ENCODE results near the gene SYTL5.

The SYTL5 gene

DNA sequence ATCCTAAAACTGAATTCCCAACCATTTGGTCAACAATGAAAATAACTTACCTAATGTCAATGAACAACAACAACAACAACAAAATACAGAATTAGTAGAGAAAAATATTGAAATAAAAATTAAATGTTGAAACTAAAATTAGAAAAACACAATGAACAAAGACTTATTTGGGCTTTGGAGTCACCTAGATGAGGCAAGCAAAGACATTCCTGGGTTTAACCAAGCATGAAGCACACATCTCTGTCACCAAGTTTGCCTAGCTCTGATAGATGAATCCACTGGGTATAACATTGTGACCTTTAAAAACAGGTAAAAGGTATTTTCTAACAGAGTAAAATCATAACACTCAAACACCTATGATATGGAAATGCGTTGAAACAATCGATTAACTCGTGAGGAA, 13.2 kb upstream of the SYTL5 start:
- no peak overlapping the region for H3K9ac ChIP-seq (ENCODE audit: low read depth, low read length)
- H3K9me3 ChIP-seq (ENCODE audit: insufficient read depth, low read depth, low read length): no peaks in the 10 kb centered on the region
- H3K36me3 ChIP-seq (ENCODE audit: insufficient read depth, low read length): no peaks in the 10 kb centered on the region
- H3K4me3 ChIP-seq (ENCODE audit: low read length): no peak overlapping the region
- H3K27me3 ChIP-seq (ENCODE audit: insufficient read depth, low read length): no peaks in the 10 kb centered on the region
- H3K4me1 ChIP-seq (ENCODE audit: insufficient read depth, low read length): no peaks in the 10 kb centered on the region
- no peak overlapping the region for H3K27ac ChIP-seq (ENCODE audit: low read depth, low read length)
- WGBS: no CpG with 5 or more reads among the region's 3 CpGs

DNA sequence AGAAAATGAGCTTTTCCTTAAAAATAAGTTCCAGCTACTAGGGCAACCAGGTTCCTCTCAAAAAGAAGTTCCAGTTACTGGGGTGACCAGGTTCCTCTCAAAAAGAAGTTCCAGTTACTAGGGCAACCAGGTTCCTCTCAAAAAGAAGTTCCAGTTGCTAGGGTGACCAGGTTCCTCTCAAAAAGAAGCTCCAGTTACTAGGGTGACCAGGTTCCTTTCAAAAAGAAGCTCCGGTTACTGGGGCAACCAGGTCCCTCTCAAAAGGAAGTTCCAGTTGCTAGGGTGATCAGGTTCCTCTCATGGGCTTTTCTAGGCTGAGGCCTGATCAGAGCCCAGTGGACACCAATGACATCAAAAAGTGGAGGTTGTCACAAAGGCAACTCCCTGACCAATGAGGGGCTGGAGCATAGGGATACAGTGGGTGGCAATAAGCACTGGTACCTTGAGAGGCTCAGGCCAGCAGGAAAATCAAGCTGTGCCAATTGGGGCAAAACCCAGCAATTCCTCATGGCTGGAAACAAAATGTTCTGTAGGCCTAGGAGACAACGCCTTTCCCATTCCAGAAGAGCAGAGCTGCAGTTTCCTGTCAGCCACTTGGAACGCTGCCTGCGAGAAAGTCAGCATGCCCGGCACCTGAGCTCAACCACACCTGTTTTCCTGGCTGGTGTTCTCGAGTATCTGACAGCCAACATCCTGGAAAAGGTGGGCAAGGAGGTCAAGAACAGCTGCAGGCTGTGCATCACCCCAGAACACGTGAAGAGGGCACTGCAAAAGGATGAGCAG, 12.3 kb upstream of the SYTL5 start:
- H3K4me3 ChIP-seq (ENCODE audit: low read length): no peak overlapping the region
- no peak overlapping the region for H3K9ac ChIP-seq (ENCODE audit: low read depth, low read length)
- H3K27ac ChIP-seq (ENCODE audit: low read depth, low read length): no peak overlapping the region
- 95% methylated on average over 7 of the region's 7 CpGs for WGBS
- no peaks in the 10 kb centered on the region for H3K4me1 ChIP-seq (ENCODE audit: insufficient read depth, low read length)
- H3K36me3 ChIP-seq (ENCODE audit: insufficient read depth, low read length): no peaks in the 10 kb centered on the region
- no peaks in the 10 kb centered on the region for H3K9me3 ChIP-seq (ENCODE audit: insufficient read depth, low read depth, low read length)
- H3K27me3 ChIP-seq (ENCODE audit: insufficient read depth, low read length): no peaks in the 10 kb centered on the region

DNA sequence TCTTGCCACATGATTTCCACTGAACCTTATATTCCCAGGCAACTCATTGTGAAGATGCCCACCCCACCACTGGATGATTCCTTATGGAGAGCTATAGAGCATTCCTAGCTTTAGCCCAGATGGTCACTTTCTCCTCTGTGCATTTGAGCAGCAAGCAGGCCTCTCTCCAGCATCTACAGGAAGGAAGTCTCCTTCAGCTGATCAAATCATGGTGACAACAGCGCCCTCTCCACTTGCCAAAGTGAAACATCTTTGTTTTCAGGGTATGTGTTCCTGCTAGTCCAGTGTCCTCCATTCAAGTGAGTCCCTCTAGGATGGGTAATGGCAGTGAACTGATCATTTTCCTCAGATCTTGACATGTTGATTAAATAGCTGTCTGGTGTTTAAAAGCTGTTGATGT, 10.9 kb upstream of the SYTL5 start:
- Histone ChIP-seq H3K9ac (ENCODE audit: low read depth, low read length) (no peak overlapping the region), H3K9me3 (ENCODE audit: insufficient read depth, low read depth, low read length) (no peaks in the 10 kb centered on the region), H3K27me3 (ENCODE audit: insufficient read depth, low read length) (no peaks in the 10 kb centered on the region), H3K27ac (ENCODE audit: low read depth, low read length) (no peak overlapping the region), H3K4me1 (ENCODE audit: insufficient read depth, low read length) (no peaks in the 10 kb centered on the region), H3K4me3 (ENCODE audit: low read length) (no peak overlapping the region), H3K36me3 (ENCODE audit: insufficient read depth, low read length) (no peaks in the 10 kb centered on the region)
- 100% methylated on average over 1 of the region's 1 CpG for WGBS

DNA sequence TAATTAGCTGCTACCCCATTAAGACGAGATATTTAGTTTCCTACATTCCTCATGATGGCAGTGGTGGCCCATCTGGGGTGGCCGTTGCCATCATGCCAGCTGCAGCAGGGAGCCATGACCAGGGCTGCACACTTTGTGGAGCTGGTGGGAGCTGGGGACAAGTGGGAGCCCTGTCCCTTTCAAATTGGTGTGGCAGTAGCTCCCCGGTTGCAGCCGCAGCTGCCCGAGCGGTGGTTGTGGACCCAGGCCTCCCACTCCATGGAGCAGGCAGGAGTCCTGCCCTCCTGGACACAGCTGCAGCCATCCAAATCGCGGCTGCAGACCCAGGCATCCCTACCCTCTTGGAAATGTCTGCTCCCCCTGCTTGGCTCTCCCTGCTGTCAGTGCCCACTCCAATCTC, 9.3 kb upstream of the SYTL5 start:
- 93% methylated on average over 8 of the region's 8 CpGs for WGBS
- H3K36me3 ChIP-seq (ENCODE audit: insufficient read depth, low read length): no peaks in the 10 kb centered on the region
- no peaks in the 10 kb centered on the region for H3K27me3 ChIP-seq (ENCODE audit: insufficient read depth, low read length)
- no peak overlapping the region for H3K27ac ChIP-seq (ENCODE audit: low read depth, low read length)
- H3K4me1 ChIP-seq (ENCODE audit: insufficient read depth, low read length): no peaks in the 10 kb centered on the region
- H3K9ac ChIP-seq (ENCODE audit: low read depth, low read length): no peak overlapping the region
- no peaks in the 10 kb centered on the region for H3K9me3 ChIP-seq (ENCODE audit: insufficient read depth, low read depth, low read length)
- no peak overlapping the region for H3K4me3 ChIP-seq (ENCODE audit: low read length)

DNA sequence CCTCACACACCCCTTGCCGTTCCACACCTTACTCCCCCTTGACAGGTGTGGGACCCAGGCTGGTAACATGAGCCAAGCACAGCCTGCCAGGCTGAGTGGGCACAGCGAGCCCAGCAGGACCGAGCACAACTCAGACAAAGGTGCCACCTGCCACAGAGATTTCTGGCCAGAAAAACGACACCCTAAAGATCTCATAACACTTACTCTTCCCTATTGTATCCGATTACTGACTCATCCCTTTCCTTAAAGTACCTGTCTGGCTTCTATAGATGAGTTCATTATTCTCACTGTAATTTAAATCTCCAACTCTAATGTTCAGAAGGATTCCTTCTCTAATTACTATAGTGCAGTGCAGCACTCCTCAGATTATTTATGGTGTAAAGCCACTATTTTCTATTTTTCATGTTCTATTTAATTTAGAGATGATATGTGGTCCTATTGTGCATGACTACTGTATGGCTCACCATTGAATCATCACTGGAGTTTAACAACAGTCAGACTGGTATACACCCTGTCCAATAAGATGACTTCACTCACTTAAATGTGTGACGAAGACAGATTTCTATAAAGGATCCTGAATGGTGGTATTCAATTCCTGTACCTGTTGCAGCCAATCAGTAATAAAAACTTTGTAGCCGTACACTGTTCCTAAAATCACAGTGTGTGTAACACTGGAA, 7.6 kb upstream of the SYTL5 start:
- H3K9me3 ChIP-seq (ENCODE audit: insufficient read depth, low read depth, low read length): no peaks in the 10 kb centered on the region
- WGBS: 93% methylated on average over 6 of the region's 7 CpGs
- H3K9ac ChIP-seq (ENCODE audit: low read depth, low read length): no peak overlapping the region

DNA sequence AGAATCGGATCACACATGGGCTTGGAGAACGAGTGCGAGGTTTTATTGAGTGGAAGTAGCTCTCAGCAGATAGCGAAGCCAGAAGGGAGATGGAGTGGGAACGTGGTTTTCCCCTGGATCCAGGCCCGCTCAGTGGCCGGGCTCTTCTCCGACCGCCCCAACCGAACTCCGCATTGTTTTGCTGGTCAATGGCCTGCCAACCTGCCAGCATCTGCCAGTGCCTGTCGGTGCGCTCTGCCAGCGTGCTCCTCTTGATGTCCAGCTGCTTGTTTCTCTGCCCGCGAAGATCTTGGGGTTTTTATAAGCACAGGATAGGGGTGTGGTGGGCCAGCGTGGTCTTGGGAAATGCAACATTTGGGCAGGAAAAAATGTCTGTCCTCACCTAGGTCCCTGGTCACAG, 5.6 kb upstream of the SYTL5 start:
- no peaks in the 10 kb centered on the region for H3K27me3 ChIP-seq (ENCODE audit: insufficient read depth, low read length)
- no peak overlapping the region for H3K27ac ChIP-seq (ENCODE audit: low read depth, low read length)
- no peaks in the 10 kb centered on the region for H3K36me3 ChIP-seq (ENCODE audit: insufficient read depth, low read length)
- no peak overlapping the region for H3K4me3 ChIP-seq (ENCODE audit: low read length)
- no peaks in the 10 kb centered on the region for H3K4me1 ChIP-seq (ENCODE audit: insufficient read depth, low read length)
- no peaks in the 10 kb centered on the region for H3K9me3 ChIP-seq (ENCODE audit: insufficient read depth, low read depth, low read length)
- no peak overlapping the region for H3K9ac ChIP-seq (ENCODE audit: low read depth, low read length)
- 96% methylated on average over 17 of the region's 17 CpGs for WGBS

More for the DNA sequence above, 7.6 kb upstream of the SYTL5 start:
- no peak overlapping the region for H3K4me3 ChIP-seq (ENCODE audit: low read length)
- no peaks in the 10 kb centered on the region for H3K36me3 ChIP-seq (ENCODE audit: insufficient read depth, low read length)
- H3K27me3 ChIP-seq (ENCODE audit: insufficient read depth, low read length): no peaks in the 10 kb centered on the region
- no peak overlapping the region for H3K27ac ChIP-seq (ENCODE audit: low read depth, low read length)
- no peaks in the 10 kb centered on the region for H3K4me1 ChIP-seq (ENCODE audit: insufficient read depth, low read length)

DNA sequence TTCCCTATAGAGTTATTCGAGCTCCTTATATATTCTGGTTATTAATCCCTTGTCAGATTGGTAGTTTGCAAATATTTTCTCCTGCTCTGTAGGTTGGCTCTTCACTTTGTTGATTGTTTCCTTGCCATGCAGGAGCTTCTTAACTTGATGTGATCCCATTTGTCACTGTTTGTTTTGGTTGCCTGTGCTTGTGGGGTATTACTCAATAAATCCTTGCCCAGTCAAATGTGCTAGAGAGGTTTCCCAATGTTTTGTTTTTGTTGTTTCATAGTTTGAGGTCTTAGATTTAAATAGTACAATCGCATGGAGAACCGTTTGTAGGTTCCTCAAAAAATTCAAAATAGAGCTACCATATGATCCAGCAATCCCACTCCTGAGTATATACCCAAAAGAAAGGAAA, 2.3 kb upstream of the SYTL5 start:
- H3K4me1 ChIP-seq (ENCODE audit: insufficient read depth, low read length): no peaks in the 10 kb centered on the region
- no peak overlapping the region for H3K9ac ChIP-seq (ENCODE audit: low read depth, low read length)
- no peak overlapping the region for H3K27ac ChIP-seq (ENCODE audit: low read depth, low read length)
- H3K4me3 ChIP-seq (ENCODE audit: low read length): no peak overlapping the region
- H3K27me3 ChIP-seq (ENCODE audit: insufficient read depth, low read length): no peaks in the 10 kb centered on the region
- no CpG with 5 or more reads among the region's 3 CpGs for WGBS
- H3K9me3 ChIP-seq (ENCODE audit: insufficient read depth, low read depth, low read length): no peaks in the 10 kb centered on the region
- no peaks in the 10 kb centered on the region for H3K36me3 ChIP-seq (ENCODE audit: insufficient read depth, low read length)

DNA sequence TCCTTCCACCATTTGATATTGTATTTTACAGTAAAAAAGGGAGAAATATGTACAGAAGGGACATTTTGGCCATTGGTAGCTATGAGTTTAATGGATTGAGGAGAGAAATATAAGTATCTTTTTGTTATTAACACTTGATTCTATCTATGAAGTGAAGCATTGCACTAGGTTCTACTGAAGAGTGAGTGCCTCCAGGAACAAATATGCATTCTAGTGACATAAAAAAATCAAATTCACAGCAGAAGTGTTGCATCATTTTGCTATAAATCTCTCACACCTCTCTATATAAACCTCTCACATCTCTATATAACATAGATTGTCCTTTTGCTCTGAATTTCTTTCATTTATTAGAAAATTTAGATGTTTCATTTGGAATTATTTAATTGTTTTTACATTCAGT, 425 bp downstream of the SYTL5 start:
- Histone ChIP-seq H3K36me3 (ENCODE audit: insufficient read depth, low read length) (no peaks in the 10 kb centered on the region), H3K27me3 (ENCODE audit: insufficient read depth, low read length) (no peaks in the 10 kb centered on the region), H3K4me1 (ENCODE audit: insufficient read depth, low read length) (no peaks in the 10 kb centered on the region), H3K27ac (ENCODE audit: low read depth, low read length) (no peak overlapping the region), H3K4me3 (ENCODE audit: low read length) (no peak overlapping the region), H3K9ac (ENCODE audit: low read depth, low read length) (no peak overlapping the region), H3K9me3 (ENCODE audit: insufficient read depth, low read depth, low read length) (no peaks in the 10 kb centered on the region)

DNA sequence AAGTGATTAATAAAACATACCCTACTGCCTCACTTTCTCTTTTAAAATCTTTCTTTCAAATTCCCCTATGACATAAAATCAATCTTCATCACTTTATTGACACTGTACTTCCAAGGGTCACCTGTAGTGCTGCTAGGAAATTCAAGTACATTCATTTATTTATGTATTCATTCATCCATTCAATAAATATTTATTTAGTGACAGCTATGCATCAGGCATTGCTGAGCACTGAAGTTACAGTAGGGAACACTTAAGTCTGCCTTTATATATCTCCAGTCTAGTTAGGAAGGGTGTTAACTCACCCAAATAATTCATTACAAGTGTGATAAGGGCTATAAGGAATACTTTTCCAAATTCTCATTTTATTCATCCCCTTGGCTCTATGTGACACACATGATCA, 2.3 kb downstream of the SYTL5 start:
- H3K27ac ChIP-seq (ENCODE audit: low read depth, low read length): no peak overlapping the region
- no peak overlapping the region for H3K9ac ChIP-seq (ENCODE audit: low read depth, low read length)
- no peaks in the 10 kb centered on the region for H3K9me3 ChIP-seq (ENCODE audit: insufficient read depth, low read depth, low read length)
- no peaks in the 10 kb centered on the region for H3K36me3 ChIP-seq (ENCODE audit: insufficient read depth, low read length)
- no peaks in the 10 kb centered on the region for H3K4me1 ChIP-seq (ENCODE audit: insufficient read depth, low read length)
- no peak overlapping the region for H3K4me3 ChIP-seq (ENCODE audit: low read length)
- H3K27me3 ChIP-seq (ENCODE audit: insufficient read depth, low read length): no peaks in the 10 kb centered on the region

DNA sequence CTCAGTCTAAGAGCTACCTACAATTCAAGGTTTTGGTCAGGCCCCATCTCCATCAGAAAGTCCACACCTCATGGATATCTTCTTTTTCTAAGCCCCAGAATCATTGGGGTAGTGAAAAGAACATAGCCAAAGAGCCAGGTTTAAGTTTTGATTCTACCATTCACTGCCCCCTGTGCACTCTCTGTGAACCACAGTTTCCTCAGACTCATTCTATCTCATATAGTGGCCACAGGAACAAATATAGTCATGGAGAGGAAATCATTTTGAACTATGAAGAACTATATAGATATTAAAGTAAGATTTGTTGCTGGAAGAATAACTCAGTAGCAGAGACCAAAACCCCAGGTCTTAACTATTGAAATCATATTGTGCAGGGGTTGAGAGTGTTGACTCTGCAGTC, 3.3 kb downstream of the SYTL5 start:
- Histone ChIP-seq H3K27me3 (ENCODE audit: insufficient read depth, low read length) (no peaks in the 10 kb centered on the region), H3K9me3 (ENCODE audit: insufficient read depth, low read depth, low read length) (no peaks in the 10 kb centered on the region), H3K4me3 (ENCODE audit: low read length) (no peak overlapping the region), H3K9ac (ENCODE audit: low read depth, low read length) (no peak overlapping the region), H3K36me3 (ENCODE audit: insufficient read depth, low read length) (no peaks in the 10 kb centered on the region), H3K27ac (ENCODE audit: low read depth, low read length) (no peak overlapping the region), H3K4me1 (ENCODE audit: insufficient read depth, low read length) (no peaks in the 10 kb centered on the region)

DNA sequence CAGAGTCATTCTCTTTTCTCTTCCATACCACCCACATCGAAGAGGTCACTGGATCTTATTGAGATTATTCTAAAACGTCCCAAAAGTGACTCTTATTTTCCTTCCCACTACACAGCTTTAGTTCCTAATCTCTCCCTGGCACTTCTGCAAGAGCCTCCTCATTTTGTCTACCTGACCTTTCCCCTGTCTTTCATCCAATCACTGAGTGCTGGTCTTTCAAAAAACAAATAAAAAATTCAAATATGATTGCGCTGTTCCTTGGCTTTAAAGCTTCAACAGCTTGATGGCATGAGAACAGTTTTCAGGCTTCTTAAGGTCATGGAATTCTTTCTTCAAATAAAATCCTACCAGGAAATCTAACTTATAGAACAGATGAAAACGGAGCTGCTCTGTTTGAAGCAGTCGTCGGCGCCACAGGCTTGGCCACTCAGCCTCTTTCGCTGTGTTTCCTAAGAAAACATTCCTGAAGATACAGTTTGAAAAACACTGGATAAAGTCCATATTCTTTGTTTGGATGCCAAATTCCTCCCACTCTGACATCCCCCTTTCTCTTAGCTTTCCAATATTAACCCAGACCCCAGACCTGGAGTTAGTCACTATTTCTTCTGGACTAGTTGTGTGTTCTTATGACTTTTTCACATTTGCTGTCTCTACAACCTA, 12.5 kb downstream of the SYTL5 start:
- Histone ChIP-seq H3K4me1 (ENCODE audit: insufficient read depth, low read length) (no peaks in the 10 kb centered on the region), H3K4me3 (ENCODE audit: low read length) (no peak overlapping the region), H3K9me3 (ENCODE audit: insufficient read depth, low read depth, low read length) (no peaks in the 10 kb centered on the region), H3K9ac (ENCODE audit: low read depth, low read length) (no peak overlapping the region), H3K36me3 (ENCODE audit: insufficient read depth, low read length) (no peaks in the 10 kb centered on the region), H3K27me3 (ENCODE audit: insufficient read depth, low read length) (no peaks in the 10 kb centered on the region), H3K27ac (ENCODE audit: low read depth, low read length) (no peak overlapping the region)
- 93% methylated on average over 8 of the region's 8 CpGs for WGBS

Measured in HUES64 (cell line).